GM12878 (cell line): Measurements from ENCODE around the gene CNTNAP5. TPM values are rescaled to one million over a fixed set of nuclear protein-coding genes. Genes with fewer than 3 reads are reported as not detected.

Experiments used
- BHLHE40 ChIP-seq, 2 experiments: fragments of 450-650 bp in 1 of 2; IDR thresholded peaks; 2 replicates each; pipeline ENCODE4 v1.6.1; 2011 to 2017; ENCODE audit warnings: low read depth in 2 of 2, borderline replicate concordance in 1 of 2, improper control_type of control experiment in 1 of 2, low read length in 1 of 2, mild to moderate bottlenecking in 1 of 2
- ESRRA ChIP-seq: IDR thresholded peaks from 2 replicates; pipeline ENCODE4 v1.6.1; 2012; ENCODE audit warnings: mild to moderate bottlenecking, low read length, improper control_type of control experiment
- GATAD2B ChIP-seq: fragments of 450-650 bp; conservative IDR thresholded peaks from 2 replicates; pipeline ENCODE4 v1.6.1; 2017; ENCODE audit warnings: low read depth, mild to moderate bottlenecking, moderate library complexity
- HDAC2 ChIP-seq: fragments of 200-600 bp; sonication (generic); IDR thresholded peaks from 2 replicates; pipeline ENCODE4 v1.6.1; 2017
- JUNB ChIP-seq: IDR thresholded peaks from 2 replicates; pipeline ENCODE4 v1.6.1; 2016; ENCODE audit warnings: antibody characterized with exemption, mild to moderate bottlenecking
- NFYB ChIP-seq: IDR thresholded peaks from 2 replicates; pipeline ENCODE4 v1.6.1; 2011; ENCODE audit warnings: low read depth, mild to moderate bottlenecking, low read length, improper control_type of control experiment, moderate library complexity; ENCODE audit not compliant: insufficient read depth
- TCF3 ChIP-seq: IDR thresholded peaks from 2 replicates; pipeline ENCODE4 v1.6.1; 2012; ENCODE audit warnings: low read depth, mild to moderate bottlenecking, low read length, borderline replicate concordance; ENCODE audit not compliant: insufficient read depth
- YY1 ChIP-seq: IDR thresholded peaks from 2 replicates; pipeline ENCODE4 v1.6.1; 2011; ENCODE audit warnings: low read depth, mild to moderate bottlenecking, low read length
- ZNF622 ChIP-seq: fragments of 450-650 bp; IDR thresholded peaks from 2 replicates; pipeline ENCODE4 v1.6.1; 2017; ENCODE audit warnings: mild to moderate bottlenecking, inconsistent platforms
- polyA plus RNA-seq, 11 experiments: library from polyadenylated mRNA; depleted of rRNA in 4 of 11; unstranded in 6 of 11; stranded (reverse) in 5 of 11; fragments of >200 nt; fragmentation: Nextera tagmentation in 4 of 11; fragmentation: Illumina TruSeq in 1 of 11; extraction: Ambion mirVana in 4 of 11; extraction: Trizol in 1 of 11; gene quantifications; 1 replicate in 1 of 11; 2 replicates in 10 of 11; pipeline versions ENCODE4 v1.2.1 to v1.2.3, GENCODE V29; 2011 to 2016; ENCODE audit warnings: inconsistent platforms in 2 of 11, missing spikeins in 2 of 11, low read depth in 1 of 11
- total RNA-seq, 4 experiments: library from RNA; depleted of rRNA in 3 of 4; stranded (reverse); fragments of >200 nt in 3 of 4; fragmentation: Illumina TruSeq in 1 of 4; extraction: Trizol in 1 of 4; gene quantifications; 2 replicates each; pipeline versions ENCODE4 v1.2.1 to v1.2.3, GENCODE V29; 2013 to 2021
- TF ChIP-seq, protein P1 (sequence below): IDR thresholded peaks from 2 replicates; pipeline ENCODE4 v1.6.1; 2012; ENCODE audit warnings: mild to moderate bottlenecking, low read depth, low read length
- TF ChIP-seq, protein P2 (sequence below): fragments of 450-650 bp; IDR thresholded peaks from 2 replicates; pipeline ENCODE4 v1.6.1; 2017; ENCODE audit warnings: antibody characterized with exemption, mild to moderate bottlenecking, moderate library complexity

The CNTNAP5 gene
- total and polyA plus RNA-seq, 10 of the 15 experiments (the other 5 are each of a cell fraction or from before 2014, with no cell fraction given) = not detected

DNA sequence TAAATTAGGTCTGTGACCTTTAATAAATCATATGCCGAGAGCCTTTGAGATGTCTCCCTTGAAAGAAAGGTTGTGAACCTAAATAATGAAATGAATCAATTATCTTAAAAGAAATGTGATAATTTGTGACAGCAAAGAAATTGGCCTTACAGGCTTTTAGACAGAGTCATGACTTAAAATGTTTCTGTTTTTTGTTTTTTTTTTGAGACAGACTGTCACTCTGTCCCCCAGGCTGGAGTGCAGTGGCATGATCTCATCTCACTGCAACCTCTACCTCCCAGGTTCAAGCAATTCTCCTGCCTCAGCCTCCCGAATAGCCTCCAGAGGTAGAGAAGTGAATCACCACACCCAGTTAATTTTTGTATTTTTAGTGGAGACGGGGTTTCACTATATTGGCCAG is 898.0 kb downstream of the CNTNAP5 start (continued):
- TF ChIP-seq, protein P1, sequence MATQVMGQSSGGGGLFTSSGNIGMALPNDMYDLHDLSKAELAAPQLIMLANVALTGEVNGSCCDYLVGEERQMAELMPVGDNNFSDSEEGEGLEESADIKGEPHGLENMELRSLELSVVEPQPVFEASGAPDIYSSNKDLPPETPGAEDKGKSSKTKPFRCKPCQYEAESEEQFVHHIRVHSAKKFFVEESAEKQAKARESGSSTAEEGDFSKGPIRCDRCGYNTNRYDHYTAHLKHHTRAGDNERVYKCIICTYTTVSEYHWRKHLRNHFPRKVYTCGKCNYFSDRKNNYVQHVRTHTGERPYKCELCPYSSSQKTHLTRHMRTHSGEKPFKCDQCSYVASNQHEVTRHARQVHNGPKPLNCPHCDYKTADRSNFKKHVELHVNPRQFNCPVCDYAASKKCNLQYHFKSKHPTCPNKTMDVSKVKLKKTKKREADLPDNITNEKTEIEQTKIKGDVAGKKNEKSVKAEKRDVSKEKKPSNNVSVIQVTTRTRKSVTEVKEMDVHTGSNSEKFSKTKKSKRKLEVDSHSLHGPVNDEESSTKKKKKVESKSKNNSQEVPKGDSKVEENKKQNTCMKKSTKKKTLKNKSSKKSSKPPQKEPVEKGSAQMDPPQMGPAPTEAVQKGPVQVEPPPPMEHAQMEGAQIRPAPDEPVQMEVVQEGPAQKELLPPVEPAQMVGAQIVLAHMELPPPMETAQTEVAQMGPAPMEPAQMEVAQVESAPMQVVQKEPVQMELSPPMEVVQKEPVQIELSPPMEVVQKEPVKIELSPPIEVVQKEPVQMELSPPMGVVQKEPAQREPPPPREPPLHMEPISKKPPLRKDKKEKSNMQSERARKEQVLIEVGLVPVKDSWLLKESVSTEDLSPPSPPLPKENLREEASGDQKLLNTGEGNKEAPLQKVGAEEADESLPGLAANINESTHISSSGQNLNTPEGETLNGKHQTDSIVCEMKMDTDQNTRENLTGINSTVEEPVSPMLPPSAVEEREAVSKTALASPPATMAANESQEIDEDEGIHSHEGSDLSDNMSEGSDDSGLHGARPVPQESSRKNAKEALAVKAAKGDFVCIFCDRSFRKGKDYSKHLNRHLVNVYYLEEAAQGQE = no peak
- TF ChIP-seq NFYB (no peak), ESRRA (no peak), GATAD2B (no peak), JUNB (no peak), TCF3 (no peak), BHLHE40 (IDR thresholded peaks at IDR 0.05; ENCODE audit: borderline replicate concordance in 1 of 2, low read depth in 2 of 2, low read length in 1 of 2) (no peak), ZNF622 (no peak), YY1 (no peak), HDAC2 (no peak)
- TF ChIP-seq, protein P2, sequence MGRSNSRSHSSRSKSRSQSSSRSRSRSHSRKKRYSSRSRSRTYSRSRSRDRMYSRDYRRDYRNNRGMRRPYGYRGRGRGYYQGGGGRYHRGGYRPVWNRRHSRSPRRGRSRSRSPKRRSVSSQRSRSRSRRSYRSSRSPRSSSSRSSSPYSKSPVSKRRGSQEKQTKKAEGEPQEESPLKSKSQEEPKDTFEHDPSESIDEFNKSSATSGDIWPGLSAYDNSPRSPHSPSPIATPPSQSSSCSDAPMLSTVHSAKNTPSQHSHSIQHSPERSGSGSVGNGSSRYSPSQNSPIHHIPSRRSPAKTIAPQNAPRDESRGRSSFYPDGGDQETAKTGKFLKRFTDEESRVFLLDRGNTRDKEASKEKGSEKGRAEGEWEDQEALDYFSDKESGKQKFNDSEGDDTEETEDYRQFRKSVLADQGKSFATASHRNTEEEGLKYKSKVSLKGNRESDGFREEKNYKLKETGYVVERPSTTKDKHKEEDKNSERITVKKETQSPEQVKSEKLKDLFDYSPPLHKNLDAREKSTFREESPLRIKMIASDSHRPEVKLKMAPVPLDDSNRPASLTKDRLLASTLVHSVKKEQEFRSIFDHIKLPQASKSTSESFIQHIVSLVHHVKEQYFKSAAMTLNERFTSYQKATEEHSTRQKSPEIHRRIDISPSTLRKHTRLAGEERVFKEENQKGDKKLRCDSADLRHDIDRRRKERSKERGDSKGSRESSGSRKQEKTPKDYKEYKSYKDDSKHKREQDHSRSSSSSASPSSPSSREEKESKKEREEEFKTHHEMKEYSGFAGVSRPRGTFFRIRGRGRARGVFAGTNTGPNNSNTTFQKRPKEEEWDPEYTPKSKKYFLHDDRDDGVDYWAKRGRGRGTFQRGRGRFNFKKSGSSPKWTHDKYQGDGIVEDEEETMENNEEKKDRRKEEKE = no peak
